ENCODE data around the gene GBE1.
"Not testable (repeated sequence)": the region's sequence is repeated elsewhere in the genome, so short reads cannot be mapped to it uniquely, and the experiment has no call there.

Gene GBE1

DNA sequence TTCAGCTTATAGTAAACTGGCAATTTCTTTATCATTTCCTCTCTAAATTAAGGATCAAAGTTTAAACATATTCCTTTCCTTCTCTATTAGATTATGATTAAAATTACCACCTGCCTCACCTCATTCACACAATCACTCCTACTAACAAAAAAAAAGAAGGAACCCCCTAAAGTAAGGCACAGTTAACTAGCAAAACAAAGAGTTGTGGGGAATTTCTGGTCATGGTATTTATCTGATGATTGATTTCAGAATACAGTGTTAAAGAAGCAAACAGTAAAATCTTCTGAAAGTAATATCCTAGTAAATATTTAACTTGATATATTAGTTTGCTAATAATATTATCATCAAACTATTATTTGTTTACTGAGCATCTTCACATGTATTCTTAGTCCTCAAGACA, 8.8 kb downstream of the GBE1 start:
- DNase-seq: no peak

DNA sequence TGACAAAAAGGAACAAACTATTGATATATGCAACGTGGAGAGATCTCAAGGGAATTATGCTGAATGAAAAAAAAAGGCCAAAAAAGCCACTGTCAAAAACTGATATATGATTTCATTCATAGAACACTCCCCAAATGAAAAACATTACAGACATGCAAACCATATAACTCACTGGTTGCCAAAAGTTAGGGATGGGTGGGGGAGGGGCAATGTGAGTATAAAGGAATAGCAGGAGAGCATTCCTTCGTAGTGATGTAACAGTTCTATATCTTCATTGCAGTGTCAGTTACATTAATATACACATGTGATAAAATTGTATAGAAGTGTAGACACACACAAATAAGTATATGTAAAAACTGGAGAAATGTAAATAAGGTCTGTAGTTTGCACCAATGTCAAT, 12.2 kb downstream of the GBE1 start:
- DNase-seq: no peak

DNA sequence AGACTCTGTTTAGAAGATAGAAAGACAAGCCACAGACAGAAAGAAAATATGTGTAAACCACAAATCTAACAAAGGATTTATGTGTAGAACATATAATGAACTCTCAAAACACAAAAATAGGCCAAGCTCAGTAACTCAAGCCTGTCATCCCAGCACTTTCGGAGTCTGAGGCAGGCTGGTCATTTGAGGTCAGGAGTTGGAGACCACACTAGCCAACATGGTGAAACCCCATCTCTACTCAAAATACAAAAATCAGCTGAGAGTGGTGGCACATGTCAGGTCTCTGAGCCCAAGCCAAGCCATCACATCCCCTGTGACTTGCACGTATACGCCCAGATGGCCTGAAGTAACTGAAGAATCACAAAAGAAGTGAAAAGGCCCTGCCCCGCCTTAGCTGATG, 14.2 kb downstream of the GBE1 start:
- not testable (repeated sequence) for DNase-seq

DNA sequence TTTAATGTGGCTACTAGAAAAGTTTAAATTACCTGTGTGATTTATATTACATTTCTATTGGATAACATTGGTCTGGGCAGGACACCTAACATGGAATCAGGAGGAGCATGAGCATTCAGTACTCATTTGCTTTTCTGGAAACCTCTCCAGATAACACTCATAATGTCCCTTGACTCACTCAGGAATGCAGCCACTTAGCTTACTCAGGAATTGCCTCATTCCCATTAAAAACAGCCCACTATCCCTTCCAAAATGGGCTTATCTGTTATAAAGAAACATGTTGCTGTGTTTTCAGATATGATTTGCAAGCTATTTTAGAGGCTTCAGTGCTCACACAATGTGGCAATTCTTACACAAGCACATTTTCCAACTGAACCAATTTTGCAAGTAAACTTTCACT, 17.1 kb downstream of the GBE1 start:
- no peak for DNase-seq

DNA sequence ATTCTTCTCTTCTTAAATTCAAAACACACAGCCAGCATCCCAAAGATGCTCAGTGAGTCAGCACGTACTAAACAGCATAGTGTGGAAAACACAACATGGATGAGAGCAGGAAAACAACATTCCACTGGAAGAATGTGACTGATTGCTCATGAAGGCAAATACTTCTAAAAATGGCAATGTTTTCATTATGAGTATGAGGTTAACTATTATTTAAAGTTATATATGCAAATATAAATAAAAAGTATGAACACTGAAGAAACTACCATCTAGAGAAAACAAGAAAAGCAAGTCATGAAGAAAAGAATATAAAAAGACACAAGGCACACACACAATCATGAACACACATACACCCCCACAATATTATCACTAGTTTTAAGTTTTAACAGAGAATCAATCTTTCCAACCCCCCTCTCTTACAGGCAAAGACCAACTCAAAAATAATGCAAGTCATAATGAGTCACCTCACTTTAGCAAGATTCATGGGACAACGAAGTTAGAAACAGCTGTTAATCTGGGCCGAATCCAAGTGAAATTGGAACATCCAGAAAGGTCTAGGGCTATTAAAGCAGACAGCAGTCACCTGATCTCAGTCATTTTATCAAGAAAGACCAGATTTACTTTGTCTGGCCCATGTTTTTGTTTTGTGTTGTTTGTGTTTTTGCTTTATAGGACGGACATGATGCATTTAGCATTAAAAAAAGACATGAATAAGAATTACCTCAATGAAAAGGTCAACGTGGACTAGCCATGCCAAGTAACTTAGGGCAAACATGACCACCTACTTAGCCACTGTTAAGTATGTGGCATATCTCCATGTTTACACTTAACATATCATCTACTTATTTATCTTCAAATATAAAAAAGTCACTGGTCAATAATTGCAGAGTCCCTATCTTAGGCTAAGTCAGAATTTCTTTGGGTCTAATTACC, 18.1 kb downstream of the GBE1 start:
- no peak for DNase-seq

DNA sequence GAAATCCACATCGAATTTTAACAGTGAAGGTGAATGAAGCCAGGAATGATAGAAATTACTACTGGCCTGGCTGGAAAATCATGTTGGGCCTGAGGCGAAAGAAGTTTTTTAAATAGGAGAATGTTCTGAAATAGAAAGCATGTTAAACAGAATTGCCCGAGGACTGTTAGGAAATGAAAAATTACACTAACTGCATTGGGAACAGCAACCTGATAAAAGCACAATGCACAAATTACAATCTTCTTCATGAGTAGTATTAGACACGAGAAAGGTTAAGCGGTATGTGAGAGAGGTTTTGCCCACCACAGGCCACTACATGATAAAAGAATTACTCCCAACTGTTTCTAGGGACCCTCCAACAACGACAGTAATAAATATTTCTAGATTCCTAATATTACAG, 18.9 kb downstream of the GBE1 start:
- DNase-seq: no peak

DNA sequence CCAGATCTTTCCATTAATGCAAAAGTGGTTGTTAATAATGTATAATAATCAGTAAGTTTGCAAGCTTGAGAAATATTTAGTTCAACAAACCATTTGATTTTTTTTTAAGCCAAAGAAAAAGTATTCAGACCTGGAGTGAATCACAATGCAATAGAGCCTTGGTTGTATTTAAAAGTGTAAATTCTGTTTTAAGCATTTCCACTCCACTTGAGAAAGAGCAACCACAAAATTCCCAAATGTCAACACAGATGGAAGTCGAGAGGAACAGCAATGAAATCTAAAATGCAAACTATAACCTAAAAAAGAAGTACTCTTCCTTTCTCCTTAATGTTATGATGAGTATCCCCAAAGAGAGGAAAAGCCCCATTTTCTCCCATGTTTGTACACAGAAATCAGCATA, 20.2 kb downstream of the GBE1 start:
- no peak for DNase-seq

DNA sequence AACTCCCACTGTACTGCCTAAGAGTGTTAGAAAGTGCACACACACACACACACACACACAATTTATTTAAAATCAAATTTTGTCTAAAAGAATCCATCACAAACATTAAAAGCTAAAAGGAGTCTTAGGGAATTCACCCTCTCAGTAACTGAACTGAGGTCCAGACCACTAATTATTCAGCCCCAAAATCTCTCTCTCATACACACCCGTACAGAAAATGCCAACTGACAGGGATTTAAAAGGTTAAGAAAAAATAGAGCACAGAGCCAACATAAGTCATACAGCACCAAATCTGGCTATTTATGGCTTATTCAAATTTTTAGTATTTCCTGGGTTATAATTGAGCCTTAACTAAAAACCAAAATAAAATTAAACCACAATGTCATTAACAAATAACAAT, 20.7 kb downstream of the GBE1 start:
- DNase-seq: no peak

DNA sequence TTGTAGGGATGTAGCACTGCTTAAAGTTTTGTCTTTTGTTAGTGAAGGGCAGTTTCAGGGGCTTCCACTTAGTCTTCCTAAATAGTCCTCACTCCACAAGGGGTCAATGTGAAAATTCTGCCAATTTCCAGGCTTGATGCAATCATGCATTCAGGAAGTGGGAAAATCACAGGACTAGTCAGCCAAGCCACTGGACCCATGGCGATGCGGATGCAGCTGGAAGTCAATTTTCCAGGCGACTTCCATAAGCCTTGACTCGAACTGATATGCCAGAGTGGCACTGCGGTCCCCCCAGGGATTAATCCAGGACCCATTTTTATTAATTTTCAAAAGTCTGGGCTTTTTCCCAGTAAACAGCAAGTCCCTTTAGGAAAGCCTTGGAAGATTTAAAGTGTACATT, 26.1 kb downstream of the GBE1 start:
- no peak for DNase-seq

DNA sequence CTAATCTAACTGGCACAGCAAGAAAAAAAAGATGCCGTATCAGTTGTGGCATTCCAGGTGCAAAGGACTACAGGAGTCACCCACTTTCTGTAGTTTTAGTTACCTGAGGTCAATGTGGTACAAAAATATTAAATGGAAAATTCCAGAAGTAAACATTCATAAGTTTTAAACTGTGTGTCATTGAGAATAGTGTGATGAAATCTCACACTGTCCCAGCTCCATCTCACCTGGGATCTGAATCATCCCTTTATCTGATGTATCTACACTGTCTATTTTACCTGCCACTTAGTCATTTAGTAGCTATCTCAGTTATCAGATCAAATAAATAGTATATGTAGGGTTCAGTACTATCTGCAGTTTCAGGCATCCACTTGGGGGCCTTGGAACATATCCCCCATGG, 26.7 kb downstream of the GBE1 start:
- DNase-seq: no peak

DNA sequence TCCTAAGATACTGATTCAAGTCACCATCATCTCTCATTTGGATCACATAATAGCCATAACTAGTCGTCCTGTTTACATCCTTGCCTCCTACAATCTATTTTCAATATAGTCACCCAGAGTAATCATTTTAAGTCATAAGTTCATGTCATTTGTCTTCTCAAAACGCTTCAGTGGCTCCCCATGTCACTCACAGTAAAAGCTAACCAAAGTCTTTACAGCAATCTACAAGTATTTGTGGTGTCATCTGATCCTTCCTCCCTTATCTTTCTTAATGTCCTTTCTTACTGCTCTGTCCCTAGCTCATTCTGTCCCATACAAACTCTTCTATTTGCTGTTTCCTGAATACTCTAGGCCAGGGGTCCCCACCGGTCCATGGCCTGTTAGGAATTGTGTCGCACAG, 28.8 kb downstream of the GBE1 start:
- DNase-seq: no peak

DNA sequence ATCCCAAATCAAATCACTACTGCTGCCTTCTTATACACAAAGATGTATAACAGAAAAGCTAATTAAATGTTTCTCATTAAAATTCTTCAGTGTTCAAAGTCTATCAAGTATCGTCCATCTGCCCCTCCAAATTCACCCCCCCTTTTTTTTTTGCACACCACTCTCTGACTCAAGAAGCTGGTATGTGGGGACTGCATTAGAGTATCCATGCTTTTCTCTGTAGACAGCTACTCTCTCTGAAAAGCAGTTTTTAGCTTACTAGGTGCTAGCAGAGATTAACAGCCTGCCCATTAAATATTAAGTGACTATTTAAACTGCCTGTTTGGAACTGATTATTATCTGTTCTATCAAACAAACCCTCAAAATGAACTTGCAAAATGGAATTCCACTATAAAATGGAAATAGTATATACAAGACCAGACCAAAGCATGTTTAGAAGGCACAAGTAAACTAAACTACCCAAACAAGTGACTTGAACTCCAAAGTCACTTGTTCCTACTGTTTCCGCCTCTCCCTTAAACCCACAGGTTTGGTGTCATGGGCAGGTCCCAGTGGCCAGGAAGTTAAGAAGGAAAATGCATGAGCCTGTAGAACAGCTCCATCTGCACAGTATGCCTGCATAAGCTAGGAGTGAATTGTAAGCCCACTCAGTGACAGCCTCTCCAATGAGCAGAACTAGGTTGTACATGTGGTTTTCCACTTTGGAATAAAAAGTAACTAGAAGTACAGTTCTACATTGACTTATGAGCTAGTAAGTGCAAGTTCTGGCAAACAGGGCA, 32.5 kb downstream of the GBE1 start:
- DNase-seq: no peak

DNA sequence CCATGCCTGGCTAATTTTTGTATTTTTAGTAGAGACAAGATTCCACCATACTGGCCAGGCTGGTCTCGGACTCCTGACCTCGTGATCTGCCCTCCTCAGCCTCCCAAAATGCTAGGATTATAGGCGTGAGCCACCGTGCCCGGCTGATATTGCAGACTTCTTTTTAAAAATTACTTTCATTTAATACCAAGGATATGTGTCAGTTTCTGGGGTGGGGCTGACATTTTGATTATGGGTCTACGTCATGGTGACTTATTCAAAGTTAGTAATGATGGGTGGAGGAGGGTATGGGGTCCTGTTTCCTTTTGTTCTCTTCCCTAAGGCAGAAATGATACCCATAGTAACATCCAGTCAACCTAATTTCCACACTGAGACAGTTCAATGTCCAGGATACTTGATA, 34.7 kb downstream of the GBE1 start:
- no peak for DNase-seq

DNA sequence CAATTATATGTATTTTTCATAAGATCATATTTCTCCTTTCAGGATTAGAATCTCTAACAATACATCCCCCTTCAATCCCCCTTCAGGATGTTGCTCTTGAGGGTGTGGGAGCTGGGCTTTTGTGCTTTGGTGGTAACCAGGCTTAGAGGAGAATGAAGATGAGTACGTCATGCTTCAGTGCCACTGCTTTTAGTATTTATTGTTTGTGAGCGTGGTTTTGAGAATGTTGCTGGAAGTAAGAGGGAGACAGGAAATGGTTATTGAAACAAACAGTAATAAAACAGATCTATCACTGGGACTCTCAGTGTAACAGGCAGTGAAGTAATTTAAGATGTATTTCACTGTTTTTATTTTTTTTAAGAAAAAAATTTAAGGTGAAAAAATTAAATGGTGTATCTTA, 35.3 kb downstream of the GBE1 start:
- DNase-seq: no peak

DNA sequence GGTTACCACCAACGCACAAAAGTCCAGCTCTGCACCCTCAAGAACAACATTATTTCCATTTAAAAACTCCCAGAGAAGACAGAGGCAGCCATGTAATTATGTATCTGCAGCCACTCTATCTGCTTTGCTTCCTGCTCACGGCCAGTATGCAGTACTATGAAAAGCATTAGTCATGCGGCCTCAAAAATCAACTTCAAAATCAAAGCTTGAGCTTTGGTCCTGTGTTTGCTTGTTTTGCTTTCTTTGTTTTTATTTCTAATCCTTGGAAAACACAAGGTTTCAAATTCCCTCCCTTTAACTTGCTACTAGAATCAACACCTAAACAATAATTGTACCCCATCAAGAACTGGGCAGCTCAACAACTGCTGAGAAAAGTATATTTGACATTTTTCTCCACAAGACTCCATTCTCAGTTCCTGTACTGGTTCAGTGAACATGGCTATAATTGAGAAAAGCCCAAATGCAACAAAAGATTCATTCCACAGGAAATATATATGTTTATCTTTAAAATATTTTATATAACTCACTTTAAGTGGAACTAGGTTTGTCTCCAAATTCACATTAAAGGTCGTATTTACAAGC, 37.6 kb downstream of the GBE1 start:
- no peak for DNase-seq

DNA sequence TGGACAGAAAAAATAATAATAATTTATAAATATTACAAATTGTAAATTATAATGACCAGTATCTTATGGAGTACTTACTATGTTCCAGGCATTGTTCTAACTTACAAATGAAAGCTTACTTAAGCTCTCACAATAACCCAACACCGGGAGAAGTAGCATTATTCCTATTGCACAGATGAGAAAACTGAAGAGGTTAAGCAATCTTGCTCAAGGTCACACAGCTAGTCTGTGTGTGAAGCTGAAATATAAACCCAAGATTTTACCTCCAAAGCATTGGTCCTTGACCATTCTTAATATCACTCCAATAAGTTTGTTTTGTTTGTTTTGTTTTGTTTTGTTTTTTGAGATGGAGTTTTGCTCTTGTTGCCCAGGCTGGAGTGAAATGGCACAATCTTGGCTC, 43.1 kb downstream of the GBE1 start:
- DNase-seq: no peak

DNA sequence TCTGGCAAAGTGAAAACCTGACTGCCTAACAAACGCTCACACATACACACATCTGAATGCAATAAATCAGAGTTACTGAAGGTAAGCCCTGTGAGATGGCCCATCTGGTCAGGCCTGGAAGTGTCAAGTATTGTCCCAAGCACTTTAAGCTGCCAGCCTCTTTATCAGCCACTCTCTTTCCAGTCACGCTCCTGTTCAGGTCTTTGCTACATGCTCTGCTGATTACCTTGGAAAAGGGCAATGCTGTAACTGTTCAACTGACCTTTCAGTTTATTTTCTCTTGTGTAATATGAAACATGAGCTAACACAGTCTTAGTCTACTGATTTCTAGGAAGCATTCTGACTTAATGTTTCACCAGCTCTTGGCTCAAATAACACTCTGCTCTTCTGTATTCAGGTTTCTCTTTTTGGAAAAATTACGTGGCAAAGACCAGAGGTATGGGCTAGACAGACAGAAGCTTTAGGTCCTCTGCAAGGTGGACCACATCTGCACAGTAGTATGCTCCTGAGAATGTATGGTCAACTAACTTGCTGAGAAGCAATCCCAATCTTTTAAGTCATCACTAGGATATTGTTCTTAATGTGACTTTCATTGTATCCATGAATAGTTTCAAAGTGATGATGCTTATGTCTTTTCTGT, 44.5 kb downstream of the GBE1 start:
- DNase-seq: no peak

DNA sequence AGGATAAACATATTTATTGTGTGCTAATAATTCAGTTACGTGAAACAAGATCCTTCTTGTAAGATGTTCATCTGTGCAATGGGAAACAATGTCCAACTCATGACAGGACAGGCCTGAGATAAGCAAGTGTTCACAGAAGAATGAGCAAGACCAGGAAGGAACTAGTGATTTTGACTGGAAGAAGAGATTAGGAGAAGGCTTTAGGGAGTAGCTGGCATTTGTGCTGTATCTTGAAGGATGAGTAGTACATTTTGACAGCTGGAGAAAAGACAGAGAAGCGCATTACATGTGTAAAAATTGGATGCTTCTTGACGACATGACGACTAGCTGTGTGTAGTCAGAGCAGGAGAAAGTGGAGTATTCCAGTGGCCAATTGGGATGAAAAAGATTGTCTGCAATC, 48.4 kb downstream of the GBE1 start:
- DNase-seq: no peak

DNA sequence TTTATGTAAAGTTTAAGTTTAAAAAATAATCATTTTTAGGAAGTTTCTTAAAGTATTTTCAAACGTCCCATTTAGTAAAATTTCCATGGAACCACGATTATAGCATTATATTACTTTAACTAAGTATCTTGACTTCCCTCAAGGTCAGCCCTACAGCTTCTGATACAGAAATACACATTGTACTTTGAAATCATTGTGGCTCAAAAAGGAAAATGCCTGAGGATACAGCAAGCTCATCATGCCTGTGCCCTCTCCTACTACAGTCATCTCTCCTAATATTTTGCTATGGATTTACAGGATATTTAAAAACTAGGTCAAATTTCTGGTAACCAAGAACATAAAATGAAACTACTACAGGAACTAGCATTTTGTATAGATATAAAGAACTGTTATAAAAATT, 51.8 kb downstream of the GBE1 start:
- DNase-seq: no peak

DNA sequence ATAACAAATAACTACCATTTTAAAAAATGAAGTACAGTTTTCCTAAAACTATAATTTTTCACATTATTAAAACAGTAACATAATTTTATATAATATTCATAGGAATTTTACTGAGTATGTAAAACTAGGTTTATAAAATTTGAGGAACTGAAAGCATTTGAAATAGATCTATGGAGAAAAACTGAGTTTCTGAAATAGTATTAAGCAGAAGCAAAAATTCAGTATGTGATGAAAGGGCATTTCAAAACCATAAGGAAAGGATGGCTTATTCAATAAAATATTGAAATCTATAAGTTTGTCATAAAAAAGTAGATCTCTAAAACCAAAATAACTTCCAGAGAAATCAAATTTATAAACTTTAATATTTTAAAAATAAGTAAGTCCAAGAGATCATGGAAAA, 53.4 kb downstream of the GBE1 start:
- no peak for DNase-seq

DNA sequence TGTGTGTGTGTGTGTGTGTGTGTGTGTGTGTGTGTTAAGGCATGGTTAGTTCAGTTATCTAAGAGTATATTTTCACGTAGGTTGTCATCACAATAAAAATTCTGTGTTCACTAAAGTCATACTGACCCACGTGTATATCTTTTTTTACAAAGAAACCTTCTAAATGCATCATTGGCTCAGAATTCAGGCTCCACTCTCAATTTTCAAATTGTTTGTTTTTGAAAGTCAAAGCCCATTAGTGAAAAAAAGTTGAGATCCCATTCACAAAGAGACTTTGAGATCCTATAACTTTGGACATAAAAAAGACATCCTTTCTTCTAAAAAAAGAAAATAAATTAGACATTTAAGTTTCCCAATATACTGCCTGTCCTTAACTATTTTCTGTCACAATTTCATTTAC, 59.3 kb downstream of the GBE1 start:
- no peak for DNase-seq

DNA sequence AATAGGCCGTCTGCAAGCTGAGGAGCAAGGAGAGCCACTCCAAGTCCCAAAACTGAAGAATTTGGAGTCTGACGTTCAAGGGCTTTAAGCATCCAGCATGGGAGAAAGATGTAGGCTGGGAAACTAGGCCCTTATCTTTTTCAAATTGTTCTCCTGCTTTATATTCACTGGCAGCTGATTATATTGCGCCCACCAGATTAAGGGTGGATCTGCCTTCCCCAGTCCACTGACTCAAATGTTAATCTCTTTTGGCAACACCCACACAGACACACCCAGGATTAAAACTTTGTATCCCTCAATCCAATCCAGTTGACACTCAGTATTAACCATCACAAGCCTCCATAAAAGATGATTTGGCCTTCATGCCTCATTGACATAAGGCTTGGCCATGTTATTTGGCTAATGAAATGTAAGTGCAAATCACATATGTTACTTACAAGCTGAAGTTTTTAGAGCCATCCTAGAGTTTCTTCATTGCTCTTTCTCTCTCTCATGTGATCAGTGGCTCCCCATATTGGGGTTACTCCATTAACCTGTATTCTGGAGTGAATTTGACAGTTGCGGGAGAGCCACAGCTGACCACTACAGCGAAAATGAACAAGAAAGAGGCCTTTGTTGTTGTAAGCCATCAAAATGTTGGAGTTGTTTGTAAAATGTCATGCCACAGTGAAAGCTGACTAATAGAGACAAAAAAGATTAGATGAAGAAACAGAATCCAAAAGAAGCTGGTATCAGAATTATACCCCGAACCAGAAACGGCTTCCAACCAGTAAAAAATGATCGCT, 61.7 kb downstream of the GBE1 start:
- no peak for DNase-seq

DNA sequence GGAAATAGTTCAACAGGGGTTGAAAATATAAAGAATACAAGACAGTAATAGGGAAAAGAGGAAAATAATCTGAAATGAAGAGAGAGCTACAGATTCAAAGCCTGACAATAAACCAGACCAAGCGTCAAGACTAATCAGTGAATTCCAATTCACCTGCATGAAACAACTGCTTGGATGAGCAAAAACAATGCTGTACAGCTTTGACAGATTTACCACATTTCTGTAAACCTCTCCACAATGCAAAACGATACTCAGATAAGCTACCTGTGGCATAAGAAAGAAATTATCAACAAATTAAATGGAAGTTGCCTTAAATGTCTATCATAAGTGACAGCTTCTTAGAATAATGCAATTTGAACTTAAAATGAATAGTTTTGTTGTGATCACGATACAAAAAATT, 65.4 kb downstream of the GBE1 start:
- no peak for DNase-seq
